Adrenal gland (tissue), 5 donors: ENCODE results near the gene SPOCK1.

Source experiments
- CTCF ChIP-seq, 6 experiments: fragments of 450-650 bp in 4 of 6; fragments of 200-600 bp in 2 of 6; sonication (generic) in 1 of 6; IDR thresholded peaks; 1 replicate in 5 of 6; 2 replicates in 1 of 6; pipeline versions ENCODE4 v1.5.1 to v1.8.0; 2016 to 2021; ENCODE audit warnings: antibody characterized with exemption in 6 of 6, mild to moderate bottlenecking in 2 of 6, moderate library complexity in 1 of 6
- POLR2A ChIP-seq, 2 donors: fragments of 450-650 bp; IDR thresholded peaks; one replicate each; pipeline ENCODE4 v1.6.1; 2017; ENCODE audit warnings: antibody characterized with exemption in 2 of 2, mild to moderate bottlenecking in 2 of 2, moderate library complexity in 1 of 2
- donor health status: DM: no; HTN: no; CAD: no.

GRCh38 chr5:137491121-137491520 lies 8.0 kb downstream of the SPOCK1 start:
- TF ChIP-seq CTCF (IDR thresholded peaks at IDR 0.05) = no peak
- no peak for TF ChIP-seq POLR2A (IDR thresholded peaks at IDR 0.05)
